K562 (cell line): Measurements from ENCODE around the gene SLC46A3. TPM values are rescaled to one million over a fixed set of nuclear protein-coding genes. Genes with fewer than 3 reads are reported as not detected.
A peak's percentile ranks its signal among the peaks of the same experiment; 100 is the strongest.

Source experiments
- ATAC-seq: fragments of 200-7000 bp; cut with Tn5 transposase; 3 replicates; pipeline ENCODE4 v1.9.1; 2020; ENCODE audit warnings: moderate library complexity
- BruUV-seq: library from RNA; stranded (reverse); fragments of 400-500 nt; replicated peaks from 2 replicates; lab custom pipeline; 2021; lab: Mats Ljungman, UMichigan
- CTCF ChIA-PET: fragments of 300-600 bp; formaldehyde crosslinking; extraction: SDS; loops from one replicate; lab custom pipeline; 2021; ENCODE audit warnings: low intra/inter-chr PET ratio; lab: Yijun Ruan, JAX
- POLR2A ChIA-PET: fragments of 300-600, 350-650 bp; sonication (Branson Sonifier 250); formaldehyde crosslinking; extraction: SDS; loops from one replicate; lab custom pipeline; 2021; ENCODE audit warnings: antibody characterized with exemption, inconsistent platforms; lab: Yijun Ruan, JAX
- DNase-seq, 4 experiments: peaks; one replicate each; pipeline versions ENCODE4 v3.0.0 to v3.0.0-alpha.2; 2011 to 2018; ENCODE audit warnings: low spot score in 3 of 4, mixed read lengths in 3 of 4; ENCODE audit errors: extremely low read depth in 1 of 4
- FAIRE-seq: peaks from 2 replicates; lab custom pipeline; 2011; peaks lifted over from hg19 to GRCh38; lab: Jason Lieb, UNC
- H2AFZ ChIP-seq: 2 replicates; pipeline ENCODE4 v1.6.0; 2011; ENCODE audit warnings: low read depth, low read length, control low read depth, inconsistent platforms
- H3K27ac ChIP-seq: fragments of 200-600 bp; 3 replicates; pipeline ENCODE4 v1.8.0; 2011; ENCODE audit warnings: low read depth, mild to moderate bottlenecking, control low read depth, inconsistent platforms, low read length, moderate library complexity, mixed read lengths; ENCODE audit errors: extremely low read depth
- H3K27me3 ChIP-seq, 2 experiments: fragments of 300-600 bp in 1 of 2; 2 replicates in 1 of 2; 3 replicates in 1 of 2; pipeline versions ENCODE4 v1.6.0 to v1.8.0; 2011; ENCODE audit warnings: inconsistent platforms in 2 of 2, low read length in 2 of 2, mild to moderate bottlenecking in 1 of 2, mixed read lengths in 1 of 2, moderate library complexity in 1 of 2; ENCODE audit not compliant: control insufficient read depth in 2 of 2, insufficient read depth in 2 of 2
- H3K36me3 ChIP-seq: fragments of 300-600 bp; 3 replicates; pipeline ENCODE4 v1.8.0; 2011; ENCODE audit warnings: mild to moderate bottlenecking, low read length, inconsistent platforms; ENCODE audit not compliant: control insufficient read depth, insufficient read depth
- H3K4me1 ChIP-seq, 2 experiments: fragments of 200-600 bp in 1 of 2; replicated peaks in 1 of 2; 2 replicates in 1 of 2; 3 replicates in 1 of 2; pipeline versions ENCODE4 v1.5.1 to v1.8.0; 2011; ENCODE audit warnings: inconsistent platforms in 2 of 2, low read length in 2 of 2, mild to moderate bottlenecking in 1 of 2, mixed read lengths in 1 of 2, moderate library complexity in 1 of 2; ENCODE audit not compliant: control insufficient read depth in 2 of 2, insufficient read depth in 2 of 2
- H3K4me2 ChIP-seq: 2 replicates; pipeline ENCODE4 v1.6.1; 2011; ENCODE audit warnings: low read length, control low read depth, inconsistent platforms, mixed read lengths; ENCODE audit not compliant: insufficient read depth
- H3K4me3 ChIP-seq: fragments of 200-600 bp; sonication (generic), shearing (Covaris generic); 2 replicates; pipeline ENCODE4 v1.5.1; 2016; ENCODE audit warnings: control low read depth, inconsistent platforms
- H3K79me2 ChIP-seq: fragments of 200-600 bp; 3 replicates; pipeline ENCODE4 v1.8.0; 2011; ENCODE audit warnings: low read length, inconsistent platforms; ENCODE audit not compliant: control insufficient read depth, insufficient read depth
- H3K9ac ChIP-seq, 2 experiments: 2 replicates each; pipeline versions ENCODE4 v1.6.0 to v1.6.1; 2011; ENCODE audit warnings: low read depth in 2 of 2, low read length in 2 of 2, control low read depth in 1 of 2, inconsistent platforms in 1 of 2, mild to moderate bottlenecking in 1 of 2, mixed read lengths in 1 of 2; ENCODE audit not compliant: insufficient read depth in 1 of 2
- H3K9me1 ChIP-seq: one replicate; pipeline ENCODE4 v1.6.0; 2011; ENCODE audit warnings: inconsistent platforms, mild to moderate bottlenecking, low read length, moderate library complexity; ENCODE audit not compliant: control insufficient read depth, insufficient read depth
- H3K9me3 ChIP-seq: replicated peaks from 2 replicates; pipeline ENCODE4 v1.5.1; 2011; ENCODE audit warnings: low read depth, low read length, inconsistent platforms; ENCODE audit not compliant: control insufficient read depth, insufficient read depth
- H4K20me1 ChIP-seq: replicated peaks from 2 replicates; pipeline ENCODE4 v1.6.1; 2011; ENCODE audit warnings: low read length, inconsistent platforms, mixed read lengths; ENCODE audit not compliant: control insufficient read depth, insufficient read depth
- MGA ChIP-seq: fragments of 450-650 bp; IDR thresholded peaks from 2 replicates; pipeline ENCODE4 v1.6.1; 2016; ENCODE audit warnings: mild to moderate bottlenecking, moderate library complexity
- SMAD3 ChIP-seq: fragments of 450-650 bp; formaldehyde crosslinking; conservative IDR thresholded peaks from 2 replicates; pipeline ENCODE4 v1.4.0; 2020; ENCODE audit warnings: mild to moderate bottlenecking
- ZBTB33 ChIP-seq: sonication (generic); formaldehyde crosslinking; IDR thresholded peaks from 2 replicates; pipeline ENCODE4 v1.8.1; 2023; ENCODE audit warnings: mild to moderate bottlenecking, missing genetic modification reagents
- WGBS: fragments of 100-300 bp; shearing (Covaris generic); methylation state at CpG from one replicate; pipeline ENCODE4 v1.1.6; 2016; ENCODE audit warnings: low coverage, mixed read lengths; ENCODE audit not compliant: insufficient coverage; ENCODE audit errors: missing lambda C conversion rate; 5-methylcytosine and 5-hydroxymethylcytosine counted together
- in situ Hi-C: fragments of 300-500 bp; cut with MboI; formaldehyde crosslinking; loops from 4 replicates; pipeline ENCODE4 v1.15.0; 2018; ENCODE audit warnings: inconsistent platforms, mixed read lengths
- intact Hi-C: fragments of 100-400 bp; cut with micrococcal nuclease; formaldehyde crosslinking; loops from 2 replicates; pipeline ENCODE4 v1.14.2; 2022
- polyA plus RNA-seq, 8 experiments: library from polyadenylated mRNA; depleted of rRNA in 4 of 8; stranded (reverse) in 5 of 8; unstranded in 3 of 8; fragments of >200 nt; fragmentation: Nextera tagmentation in 2 of 8; fragmentation: Illumina TruSeq in 1 of 8; extraction: Ambion mirVana in 2 of 8; extraction: Trizol in 1 of 8; gene quantifications; 2 replicates each; pipeline versions ENCODE4 v1.2.1 to v1.2.3, GENCODE V29; 2011 to 2014; ENCODE audit warnings: inconsistent platforms in 1 of 8, missing spikeins in 1 of 8
- total RNA-seq, 7 experiments: library from RNA; depleted of rRNA in 6 of 7; stranded (reverse); fragments of >200 nt in 6 of 7; fragmentation: Illumina TruSeq in 2 of 7; extraction: Trizol in 2 of 7; gene quantifications; 2 replicates each; pipeline versions ENCODE4 v1.2.1 to v1.2.3, GENCODE V29; 2011 to 2021; ENCODE audit warnings: low replicate concordance in 1 of 7

SLC46A3 gene
- total and polyA plus RNA-seq, 9 of the 15 experiments (the other 6 are each of a cell fraction or from before 2014, with no cell fraction given): 0.14 to 1.2 (median 0.51) TPM

GRCh38 chr13:28755546-28755870, 36.7 kb upstream of the SLC46A3 start:
- Histone ChIP-seq H3K9me3 (peaks cover 3% of the 10 kb centered on the region), H3K4me3 (no peak overlapping the region), H3K27ac (peak overlapping the region; percentile 70; the same call in 1 of the 3 replicates), H3K9me1 (no peaks in the 10 kb centered on the region), H3K79me2 (no peaks in the 10 kb centered on the region), H3K27me3 (no peaks in the 10 kb centered on the region), H3K4me1 (peaks cover 0 to 5% of the 10 kb centered on the region in 2 experiments; a peak in 2 of 5 replicates), H3K4me2 (no peak overlapping the region), H4K20me1 (no peaks in the 10 kb centered on the region), H3K9ac (no peak overlapping the region), H2AFZ (peak overlapping the region; percentile 84), H3K36me3 (no peaks in the 10 kb centered on the region)
- FAIRE-seq (no peak), ATAC-seq (no peak), DNase-seq (no peak)
- ChIA-PET POLR2A (interaction anchor here (1.5 kb wide), 1 partner anchor 12 kb away, joined by 3 read pairs; no protein-coding TSS in a partner anchor), CTCF (no interaction called here)
- TF ChIP-seq SMAD3 (CRISPR knock-in tag): no peak
- peak; percentile 37; the same call in 1 of the 2 replicates for TF ChIP-seq ZBTB33 (CRISPR knock-in tag)
- peak; percentile 32; the same call in 1 of the 2 replicates for TF ChIP-seq MGA
- BruUV-seq: no TSS peak
- 34% methylated on average over 5 of the region's 5 CpGs for WGBS
- in situ Hi-C loops: no loop called here
- intact Hi-C loops: no loop called here
